HG02970 (cell line): ENCODE results near the gene PTRH2.
"Not testable (repeated sequence)": the region's sequence is repeated elsewhere in the genome, so short reads cannot be mapped to it uniquely, and the experiment has no call there.

ENCODE experiments used
- ATAC-seq: cut with Tn5 transposase; IDR thresholded peaks from one replicate; pipeline ENCODE4 v1.9.1; 2021; ENCODE audit warnings: mild to moderate bottlenecking, moderate library complexity, moderate number of reproducible peaks; ENCODE audit not compliant: unreplicated experiment, low FRiP score

PTRH2 gene

GRCh38 chr17:59707149-59707970 lies at the start of gene PTRH2, which contains the start of gene VMP1:
Gene PTRH2, minus strand, starts transcription at chr17:59707430. Its CDS starts 9,452 bp downstream, at chr17:59697978.
Gene VMP1, plus strand, starts transcription at chr17:59707654. Its CDS starts 23,793 bp downstream, at chr17:59731447.
- ATAC-seq = peak; percentile 96

- ATAC-seq = no peak
These were observed 49.1 kb upstream of the PTRH2 start for GRCh38 chr17:59756236-59756818.

GRCh38 chr17:59755069-59755468 lies 47.8 kb upstream of the PTRH2 start:
- not testable (repeated sequence) for ATAC-seq

- no peak for ATAC-seq
These were observed 47.3 kb upstream of the PTRH2 start for GRCh38 chr17:59754552-59754951.

- ATAC-seq = peak; percentile 57
These were observed 46.6 kb upstream of the PTRH2 start for GRCh38 chr17:59753522-59754467.

GRCh38 chr17:59752922-59753321 lies 45.7 kb upstream of the PTRH2 start:
- no peak for ATAC-seq

- no peak for ATAC-seq
These were observed 45.2 kb upstream of the PTRH2 start for GRCh38 chr17:59752446-59752845.

- ATAC-seq = no peak
These were observed 44.8 kb upstream of the PTRH2 start for GRCh38 chr17:59751955-59752413.

- no peak for ATAC-seq
These were observed 41.4 kb upstream of the PTRH2 start for GRCh38 chr17:59748591-59748990.

GRCh38 chr17:59746849-59747445 lies 39.7 kb upstream of the PTRH2 start:
- no peak for ATAC-seq

GRCh38 chr17:59745040-59745439 lies 37.8 kb upstream of the PTRH2 start:
- no peak for ATAC-seq

GRCh38 chr17:59743842-59744241 lies 36.6 kb upstream of the PTRH2 start:
- ATAC-seq = no peak

GRCh38 chr17:59737324-59737723 lies 30.1 kb upstream of the PTRH2 start:
- ATAC-seq = no peak

- ATAC-seq = no peak
These were observed 27.0 kb upstream of the PTRH2 start for GRCh38 chr17:59734226-59734625.

- no peak for ATAC-seq
These were observed 26.5 kb upstream of the PTRH2 start for GRCh38 chr17:59733697-59734096.

GRCh38 chr17:59730268-59730834 lies 23.1 kb upstream of the PTRH2 start:
- no peak for ATAC-seq

- no peak for ATAC-seq
These were observed 20.7 kb upstream of the PTRH2 start for GRCh38 chr17:59727817-59728533.

GRCh38 chr17:59725691-59726090 lies 18.5 kb upstream of the PTRH2 start:
- ATAC-seq = no peak

GRCh38 chr17:59723607-59724006 lies 16.4 kb upstream of the PTRH2 start:
- no peak for ATAC-seq
